Ovary (tissue), 9 donors: ENCODE measurements around the gene GRIK1. TPM values are rescaled to one million over a fixed set of nuclear protein-coding genes. Genes with fewer than 3 reads are reported as not detected.

Source experiments
- DNase-seq, 5 donors: peaks; one replicate each; pipeline ENCODE4 v3.0.0-alpha.2; 2019 to 2020
- H3K27ac ChIP-seq, 2 donors: fragments of 200-600 bp; one replicate each; pipeline versions ENCODE4 v1.5.1 to v1.8.0; 2019 to 2022
- H3K27me3 ChIP-seq: fragments of 200-600 bp; one replicate; pipeline ENCODE4 v1.8.0; 2022
- H3K36me3 ChIP-seq: fragments of 200-600 bp; sonication (generic); one replicate; pipeline ENCODE4 v1.5.1; 2019
- H3K4me1 ChIP-seq: one replicate; pipeline ENCODE4 v1.8.1; 2013; ENCODE audit warnings: mild to moderate bottlenecking, moderate library complexity; ENCODE audit not compliant: insufficient read depth
- H3K4me3 ChIP-seq: fragments of 200-600 bp; sonication (generic); one replicate; pipeline ENCODE4 v1.5.1; 2017
- H3K9me3 ChIP-seq, 2 donors: fragments of 200-600 bp in 1 of 2; sonication (generic) in 1 of 2; one replicate each; pipeline versions ENCODE4 v1.5.1 to v1.8.1; 2013 to 2019; ENCODE audit warnings: mild to moderate bottlenecking in 1 of 2, moderate library complexity in 1 of 2
- CTCF ChIP-seq, 3 donors: fragments of 450-650 bp in 2 of 3; fragments of 200-600 bp in 1 of 3; IDR thresholded peaks; one replicate each; pipeline versions ENCODE4 v1.5.1 to v1.8.0; 2016 to 2022; ENCODE audit warnings: antibody characterized with exemption in 3 of 3, mild to moderate bottlenecking in 1 of 3
- EP300 ChIP-seq: sonication (generic); formaldehyde crosslinking; IDR thresholded peaks from one replicate; pipeline ENCODE4 v1.6.1; 2017; ENCODE audit warnings: antibody characterized with exemption
- POLR2A ChIP-seq: fragments of 450-650 bp; IDR thresholded peaks from one replicate; pipeline ENCODE4 v1.6.1; 2017; ENCODE audit warnings: antibody characterized with exemption, mild to moderate bottlenecking, moderate library complexity
- WGBS, 3 donors: extraction: QIAGEN DNeasy Blood & Tissue Kit in 1 of 3; methylation state at CpG; one replicate each; pipeline versions ENCODE4 v1.1.5 to v1.1.7; 2013 to 2017; 5-methylcytosine and 5-hydroxymethylcytosine counted together
- intact Hi-C, 4 donors: fragments of 100-400 bp; cut with DNase I; formaldehyde crosslinking; loops; one replicate each; pipeline versions ENCODE4 v1.11.0 to v1.15.1; 2022 to 2023
- polyA plus RNA-seq, 2 donors: library from polyadenylated mRNA; stranded (reverse); fragments of 200-250 nt in 1 of 2; fragments of 350-450 nt in 1 of 2; fragmentation: Illumina TruSeq in 1 of 2; extraction: RNeasy Lipid Tissue Mini Kit (QIAGEN cat#74804) in 1 of 2; gene quantifications; one replicate each; pipeline ENCODE4 v1.2.3, GENCODE V29; 2013 to 2014
- total RNA-seq, 7 donors: library from RNA; depleted of rRNA in 2 of 7; stranded (reverse); fragments of >200 nt in 2 of 7; fragmentation: NEBNext Ultra II Directional in 3 of 7; extraction: Animal tissue kit (Norgen Biotek cat#: 25700) in 3 of 7; gene quantifications; one replicate each; pipeline versions ENCODE4 v1.1.0 to v1.2.4, GENCODE V29; 2016 to 2023
- donor health status: DM: no; HTN: no; CAD: no; lungs with moderate emphysema.
- donor health status: DM: no; HTN: no; CAD: no.
- donor health status: Bipolar disorder and iron deficiency.
- donor health status: DM: yes; HTN: yes; CAD: no.
- donor health status: DM: no; HTN: no; CAD: no.
- donor health status: DM: yes; HTN: yes; CAD: no.

The GRIK1 gene
- total and polyA plus RNA-seq, 9 donors, result 0.15 to 1.3 (median 0.34) TPM; not detected in 4

- no peak for TF ChIP-seq CTCF (IDR thresholded peaks at IDR 0.05)
- no peak for TF ChIP-seq POLR2A
- no peak for TF ChIP-seq EP300
- WGBS, 3 donors, result 87 to 95% (median 87%) methylated on average over 3 of the region's 3 CpGs
- no peaks in the 10 kb centered on the region for H3K36me3 ChIP-seq
These were observed 122.3 kb downstream of the GRIK1 start for GRCh38 chr21:29817450-29817849.

GRCh38 chr21:29812947-29813346 is 126.8 kb downstream of the GRIK1 start:
- intact Hi-C loops, result no loop called here
- Histone ChIP-seq H3K4me3 (no peak overlapping the region), H3K36me3 (no peaks in the 10 kb centered on the region), H3K4me1 (no peaks in the 10 kb centered on the region), H3K27me3 (no peaks in the 10 kb centered on the region), H3K9me3 (no peaks in the 10 kb centered on the region), H3K27ac (no peak overlapping the region)
- TF ChIP-seq POLR2A (no peak), EP300 (no peak), CTCF (IDR thresholded peaks at IDR 0.05) (no peak)
- 58 to 68% (median 62%) methylated on average over 3 of the region's 3 CpGs for WGBS, 3 donors
- DNase-seq, result no peak

More at GRCh38 chr21:29817450-29817849, 122.3 kb downstream of the GRIK1 start:
- no peak for DNase-seq
- Histone ChIP-seq H3K9me3 (no peaks in the 10 kb centered on the region), H3K27ac (no peak overlapping the region), H3K4me1 (no peaks in the 10 kb centered on the region), H3K27me3 (no peaks in the 10 kb centered on the region), H3K4me3 (no peak overlapping the region)
- intact Hi-C loops, result no loop called here

- 17 to 31% (median 21%) methylated on average over 4 of the region's 4 CpGs for WGBS, 3 donors
- Histone ChIP-seq H3K27me3 (no peaks in the 10 kb centered on the region), H3K4me3 (no peak overlapping the region)
These were observed 128.9 kb downstream of the GRIK1 start for GRCh38 chr21:29810871-29811270.

GRCh38 chr21:29808153-29808552 is 131.6 kb downstream of the GRIK1 start:
- 36 to 62% (median 53%) methylated on average over 2 of the region's 2 CpGs for WGBS, 3 donors
- no peak for DNase-seq
- Histone ChIP-seq H3K9me3 (no peaks in the 10 kb centered on the region), H3K36me3 (no peaks in the 10 kb centered on the region), H3K27ac (no peak overlapping the region), H3K4me3 (no peak overlapping the region), H3K27me3 (no peaks in the 10 kb centered on the region), H3K4me1 (no peaks in the 10 kb centered on the region)
- no peak for TF ChIP-seq CTCF (IDR thresholded peaks at IDR 0.05)
- no peak for TF ChIP-seq POLR2A
- no peak for TF ChIP-seq EP300
- intact Hi-C loops, result no loop called here

More at GRCh38 chr21:29810871-29811270, 128.9 kb downstream of the GRIK1 start:
- H3K27ac ChIP-seq, result no peak overlapping the region
- DNase-seq, result no peak
- no peaks in the 10 kb centered on the region for H3K4me1 ChIP-seq
- H3K9me3 ChIP-seq, result no peaks in the 10 kb centered on the region
- intact Hi-C loops, result no loop called here
- no peak for TF ChIP-seq CTCF (IDR thresholded peaks at IDR 0.05)
- TF ChIP-seq EP300, result no peak
- TF ChIP-seq POLR2A, result no peak
- no peaks in the 10 kb centered on the region for H3K36me3 ChIP-seq

GRCh38 chr21:29805105-29805504 is 134.7 kb downstream of the GRIK1 start:
- no peak overlapping the region for H3K4me3 ChIP-seq
- H3K9me3 ChIP-seq, result no peaks in the 10 kb centered on the region
- no peaks in the 10 kb centered on the region for H3K4me1 ChIP-seq
- no peaks in the 10 kb centered on the region for H3K27me3 ChIP-seq
- no peaks in the 10 kb centered on the region for H3K36me3 ChIP-seq
- WGBS, 3 donors, result 58 to 85% (median 71%) methylated on average over 1 of the region's 1 CpG
- no peak for DNase-seq
- no peak overlapping the region for H3K27ac ChIP-seq
- intact Hi-C loops, result no loop called here
- TF ChIP-seq CTCF (IDR thresholded peaks at IDR 0.05) (no peak), POLR2A (no peak), EP300 (no peak)
